Measurements from ENCODE around the gene LRPAP1.

GRCh38 chr4:3463556-3464348 lies 68.5 kb downstream of the LRPAP1 start:
- TF ChIP-seq POLR2AphosphoS5 (IDR thresholded peaks at IDR 0.05; ENCODE audit: low read depth, low read length) (no peak), CTCF (IDR thresholded peaks at IDR 0.05) (no peak), TCF7L2 (IDR thresholded peaks at IDR 0.05; ENCODE audit: low read depth, low read length) (no peak)
- TF ChIP-seq, protein P1, sequence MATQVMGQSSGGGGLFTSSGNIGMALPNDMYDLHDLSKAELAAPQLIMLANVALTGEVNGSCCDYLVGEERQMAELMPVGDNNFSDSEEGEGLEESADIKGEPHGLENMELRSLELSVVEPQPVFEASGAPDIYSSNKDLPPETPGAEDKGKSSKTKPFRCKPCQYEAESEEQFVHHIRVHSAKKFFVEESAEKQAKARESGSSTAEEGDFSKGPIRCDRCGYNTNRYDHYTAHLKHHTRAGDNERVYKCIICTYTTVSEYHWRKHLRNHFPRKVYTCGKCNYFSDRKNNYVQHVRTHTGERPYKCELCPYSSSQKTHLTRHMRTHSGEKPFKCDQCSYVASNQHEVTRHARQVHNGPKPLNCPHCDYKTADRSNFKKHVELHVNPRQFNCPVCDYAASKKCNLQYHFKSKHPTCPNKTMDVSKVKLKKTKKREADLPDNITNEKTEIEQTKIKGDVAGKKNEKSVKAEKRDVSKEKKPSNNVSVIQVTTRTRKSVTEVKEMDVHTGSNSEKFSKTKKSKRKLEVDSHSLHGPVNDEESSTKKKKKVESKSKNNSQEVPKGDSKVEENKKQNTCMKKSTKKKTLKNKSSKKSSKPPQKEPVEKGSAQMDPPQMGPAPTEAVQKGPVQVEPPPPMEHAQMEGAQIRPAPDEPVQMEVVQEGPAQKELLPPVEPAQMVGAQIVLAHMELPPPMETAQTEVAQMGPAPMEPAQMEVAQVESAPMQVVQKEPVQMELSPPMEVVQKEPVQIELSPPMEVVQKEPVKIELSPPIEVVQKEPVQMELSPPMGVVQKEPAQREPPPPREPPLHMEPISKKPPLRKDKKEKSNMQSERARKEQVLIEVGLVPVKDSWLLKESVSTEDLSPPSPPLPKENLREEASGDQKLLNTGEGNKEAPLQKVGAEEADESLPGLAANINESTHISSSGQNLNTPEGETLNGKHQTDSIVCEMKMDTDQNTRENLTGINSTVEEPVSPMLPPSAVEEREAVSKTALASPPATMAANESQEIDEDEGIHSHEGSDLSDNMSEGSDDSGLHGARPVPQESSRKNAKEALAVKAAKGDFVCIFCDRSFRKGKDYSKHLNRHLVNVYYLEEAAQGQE (IDR thresholded peaks at IDR 0.05; ENCODE audit: insufficient read depth in 1 of 2, low read depth in 2 of 2, low read length in 1 of 2): no peak

Measured in Panc1 (cell line).